Kidney tubule cell (primary cell): ENCODE results near the gene FCHO2.

Source experiments
- DNase-seq: peaks from one replicate; pipeline ENCODE4 v3.0.0-alpha.2; 2018; ENCODE audit warnings: low spot score

FCHO2 gene

GRCh38 chr5:73137563-73138530, 182.0 kb downstream of the FCHO2 start:
- no peak for DNase-seq

DNA sequence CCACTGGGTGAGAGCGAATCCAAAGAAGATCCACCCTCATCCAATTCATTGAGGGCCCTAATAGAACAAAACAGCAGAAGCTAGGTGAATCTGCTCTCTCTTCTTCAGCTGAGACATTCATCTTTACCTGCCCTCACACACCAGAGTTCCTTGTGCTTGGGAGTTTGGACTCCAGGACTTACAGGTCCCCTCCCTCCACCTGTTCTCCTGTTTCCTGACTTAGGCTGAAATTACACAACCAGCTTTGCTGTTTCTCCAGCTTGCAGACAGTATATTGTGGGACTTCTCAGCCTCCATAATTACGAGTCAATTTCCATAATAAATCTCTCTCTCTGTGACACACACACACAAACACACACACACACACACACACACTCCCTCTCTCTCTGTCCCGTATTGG, 183.6 kb downstream of the FCHO2 start:
- DNase-seq, result no peak
